ENCODE measurements around the gene TGM1.

The TGM1 gene

GRCh38 chr14:24291446-24292117, 28.6 kb upstream of the TGM1 start:
- DNase-seq, result no peak

GRCh38 chr14:24290746-24291145, 27.8 kb upstream of the TGM1 start:
- DNase-seq, result no peak

DNA sequence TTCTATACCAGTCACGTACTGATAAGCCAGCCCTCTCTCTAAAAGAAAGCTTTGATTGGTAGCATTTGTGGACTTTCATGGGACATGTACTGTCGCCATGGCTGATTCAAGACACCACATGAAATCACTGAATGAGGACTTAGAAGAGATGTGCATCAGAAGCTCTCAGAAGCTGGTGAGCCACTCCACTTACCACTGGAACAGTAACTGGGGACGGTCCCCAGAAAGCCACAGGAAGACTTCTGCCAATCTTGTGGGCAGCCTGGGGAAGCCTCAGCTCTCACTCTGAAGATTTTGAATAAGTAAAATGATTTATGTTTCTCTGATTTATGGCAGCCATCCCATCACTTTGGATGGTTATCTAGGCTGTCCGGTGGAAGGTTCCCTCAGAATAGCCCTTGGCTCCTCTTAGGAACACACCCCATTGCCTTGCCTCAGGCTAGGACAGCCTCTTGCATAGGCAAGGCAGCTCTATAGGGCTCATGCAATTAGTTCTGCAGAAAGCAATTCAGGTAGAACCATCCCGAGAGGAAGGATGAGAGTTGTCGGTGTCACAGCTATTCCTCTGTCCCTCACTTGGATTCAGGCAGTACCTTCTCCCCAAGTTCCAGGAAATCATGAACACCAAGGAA, 26.8 kb upstream of the TGM1 start:
- peak; percentile 28 to 30 for DNase-seq

- DNase-seq, result no peak
Measured at GRCh38 chr14:24286996-24287395, 24.0 kb upstream of the TGM1 start.

DNA sequence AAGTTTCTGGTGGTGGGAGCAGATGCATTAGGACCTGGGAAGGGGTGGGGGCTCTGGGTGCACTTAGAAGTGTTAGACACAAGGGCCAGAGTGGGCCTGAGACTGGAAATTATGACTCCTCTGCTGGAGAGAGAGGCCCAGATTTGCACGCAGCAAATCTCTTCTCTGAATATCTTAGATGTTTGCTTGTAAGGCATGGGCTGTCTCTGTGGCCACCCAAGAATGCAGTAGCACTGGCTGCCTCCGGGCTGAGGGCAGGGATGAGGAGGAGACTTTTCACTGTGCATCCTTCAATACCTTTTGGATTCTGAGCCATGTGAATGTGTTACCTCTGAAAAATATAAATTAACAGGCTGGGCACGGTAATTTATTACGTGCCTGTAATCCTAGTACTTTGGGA, 22.4 kb upstream of the TGM1 start:
- DNase-seq, result no peak

DNA sequence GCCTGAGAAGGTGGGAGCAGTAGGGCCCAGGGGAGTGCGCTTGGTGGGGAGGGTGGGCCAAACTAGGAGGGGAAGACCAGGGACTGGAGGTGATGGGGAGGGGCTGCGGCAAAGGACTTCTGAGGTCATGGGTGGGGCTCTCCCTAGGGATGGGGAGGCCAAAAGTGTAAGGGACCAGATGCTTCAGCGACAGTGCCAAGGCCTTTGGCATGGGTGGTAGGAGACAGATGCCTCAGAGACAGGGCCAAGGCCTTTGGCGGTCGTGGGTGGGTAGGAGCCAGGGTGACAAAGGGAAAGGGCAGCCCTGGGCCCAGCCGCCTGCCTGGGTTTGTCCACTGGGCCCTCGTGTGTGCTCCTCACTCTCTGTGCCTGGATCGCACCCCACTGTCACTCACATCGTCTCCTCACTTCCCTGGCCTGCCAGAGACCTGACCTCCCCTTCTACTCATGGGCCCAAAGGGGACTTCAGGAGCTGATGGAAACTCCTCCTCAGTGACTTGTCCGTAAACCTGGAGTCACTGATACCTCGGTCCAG, 21.6 kb upstream of the TGM1 start:
- no peak for DNase-seq

GRCh38 chr14:24283796-24284460, 21.0 kb upstream of the TGM1 start:
- DNase-seq, result no peak

- no peak for DNase-seq
Measured at GRCh38 chr14:24282736-24283135, 19.8 kb upstream of the TGM1 start.

- no peak for DNase-seq
Measured at GRCh38 chr14:24281636-24282035, 18.7 kb upstream of the TGM1 start.

DNA sequence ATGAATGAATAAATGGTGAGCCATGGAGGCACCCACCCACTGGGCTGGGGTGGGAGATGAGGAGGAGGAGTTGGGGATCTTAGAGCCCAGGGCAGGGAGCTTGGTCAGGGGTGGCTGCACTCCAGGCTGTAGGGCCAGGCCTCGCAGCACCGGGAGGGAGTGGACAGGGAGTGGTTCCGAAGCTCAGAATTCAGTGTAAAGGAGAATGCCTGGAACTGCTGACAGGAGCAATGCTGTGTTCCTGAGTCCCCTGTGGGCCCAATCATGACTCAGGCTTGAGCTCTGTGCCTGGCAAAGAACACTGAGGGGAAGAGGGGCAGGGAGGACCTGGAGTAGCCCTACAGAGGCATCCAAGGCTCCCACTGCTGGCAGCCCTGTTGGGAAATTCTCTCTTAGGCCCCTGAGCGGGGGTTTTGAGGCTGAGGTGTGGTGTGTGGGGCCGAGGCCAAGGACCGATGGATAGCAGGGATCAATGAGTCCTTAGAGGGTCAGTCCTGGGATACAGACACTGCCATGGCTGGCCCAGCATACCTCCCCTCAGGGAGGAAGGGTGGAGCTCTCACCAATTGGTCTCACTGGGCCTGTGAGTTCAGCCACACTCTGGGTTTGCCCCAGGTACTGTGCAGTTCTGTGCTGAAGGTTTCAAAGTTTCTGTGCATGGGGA, 18.0 kb upstream of the TGM1 start:
- no peak for DNase-seq

DNA sequence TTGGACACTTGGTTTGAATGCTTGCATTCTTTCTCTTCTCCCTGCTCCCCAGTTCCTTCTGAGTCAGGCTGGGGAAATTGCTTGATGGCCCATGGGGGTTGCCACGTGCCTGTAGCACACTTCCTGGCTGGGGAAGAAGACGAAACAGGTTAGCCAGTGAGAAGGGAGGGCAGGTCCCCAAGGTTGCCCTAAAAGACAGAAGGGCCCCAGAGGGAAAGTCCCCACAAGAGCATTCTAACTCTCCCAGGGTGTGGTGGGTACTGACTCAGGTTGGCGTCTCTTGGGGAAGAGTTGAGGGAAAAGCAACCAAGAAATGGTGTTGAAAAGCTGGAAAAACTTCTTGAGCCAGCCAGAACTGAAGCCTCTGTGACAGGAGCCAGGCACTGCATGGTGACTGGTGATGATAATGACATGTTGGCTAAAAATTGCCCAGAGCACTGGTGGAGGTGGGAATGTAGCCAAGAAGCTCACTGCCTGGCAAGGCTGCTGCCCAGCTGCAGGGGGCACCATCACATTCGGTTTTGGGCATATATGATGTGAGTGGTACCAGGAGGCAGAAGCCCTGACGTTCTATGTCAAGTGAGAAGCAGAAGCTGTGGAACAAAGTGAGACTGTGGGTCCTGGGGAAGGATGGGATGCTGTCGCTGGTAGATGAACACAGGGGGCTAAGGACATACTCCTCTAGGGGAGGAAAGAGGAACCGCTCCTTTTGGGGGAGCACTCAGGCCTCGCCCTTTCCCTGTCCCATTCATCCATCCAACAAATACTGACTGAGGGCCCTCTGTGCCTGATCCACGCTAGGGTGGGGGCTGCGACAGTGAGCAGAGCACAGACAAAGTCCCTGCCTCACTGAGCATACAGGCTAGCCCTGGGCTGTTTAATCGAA, 16.6 kb upstream of the TGM1 start:
- DNase-seq, result peak; percentile 41 to 66

GRCh38 chr14:24278424-24278823, 15.4 kb upstream of the TGM1 start:
- DNase-seq, result no peak

DNA sequence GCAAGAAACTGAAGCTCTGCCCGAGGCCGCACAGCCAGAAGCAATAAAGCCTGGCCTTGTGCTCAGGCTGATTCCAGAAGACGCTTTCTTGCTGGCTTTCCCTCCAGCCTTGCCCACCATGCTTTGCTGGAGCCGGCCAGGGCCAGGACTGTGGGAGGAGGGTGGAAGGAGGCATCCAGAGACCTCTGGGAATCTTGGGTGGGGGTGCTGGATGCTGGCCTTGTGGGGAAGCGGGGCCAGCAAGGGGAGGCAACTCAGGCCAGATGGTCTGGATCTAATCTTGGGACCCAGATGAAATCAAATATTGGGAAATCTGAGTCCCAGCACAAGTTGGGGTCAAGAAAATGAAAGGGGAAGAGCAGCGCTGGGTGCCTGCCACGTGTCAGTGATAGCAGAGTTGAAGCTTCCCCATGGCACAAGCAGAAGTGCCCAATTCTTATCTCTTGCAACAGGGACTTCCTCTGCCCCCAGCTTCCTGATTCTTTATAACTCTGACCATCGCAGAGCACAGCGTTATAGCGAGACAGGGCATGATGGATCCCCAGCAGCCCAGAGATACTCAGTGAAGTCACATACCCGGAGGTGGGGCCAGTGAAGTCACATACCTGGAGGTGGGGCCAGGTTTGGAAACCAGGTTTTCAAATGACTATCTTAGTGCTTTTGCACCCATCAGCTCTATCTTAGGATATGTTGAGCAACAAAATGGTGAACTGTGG, 14.8 kb upstream of the TGM1 start:
- DNase-seq, result peak in 1 of 2 experiments; percentile 20

GRCh38 chr14:24277071-24277470, 14.1 kb upstream of the TGM1 start:
- no peak for DNase-seq

GRCh38 chr14:24274101-24274543, 11.1 kb upstream of the TGM1 start:
- DNase-seq, result peak; percentile 29 to 72

GRCh38 chr14:24273422-24273998, 10.5 kb upstream of the TGM1 start:
- DNase-seq, result no peak

DNA sequence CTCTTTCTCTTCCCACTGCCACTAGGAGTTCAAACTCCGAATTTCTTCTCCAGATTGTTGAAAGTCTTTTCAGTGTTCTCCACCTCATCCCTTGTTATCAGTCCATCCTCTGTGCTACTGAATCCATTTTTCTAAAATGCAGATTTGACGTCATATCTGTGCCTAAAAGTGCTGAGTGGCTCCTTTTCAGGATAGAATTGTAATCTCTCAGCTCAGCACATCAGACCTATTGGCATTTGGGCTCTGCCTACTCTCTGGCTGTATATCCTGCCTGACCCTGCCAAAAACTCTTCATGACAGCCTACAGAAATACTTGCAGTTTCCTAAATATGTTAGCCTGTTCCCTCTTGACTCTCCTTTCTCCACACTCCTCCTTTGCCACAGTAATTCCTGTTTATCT, 9.5 kb upstream of the TGM1 start:
- DNase-seq, result no peak

DNA sequence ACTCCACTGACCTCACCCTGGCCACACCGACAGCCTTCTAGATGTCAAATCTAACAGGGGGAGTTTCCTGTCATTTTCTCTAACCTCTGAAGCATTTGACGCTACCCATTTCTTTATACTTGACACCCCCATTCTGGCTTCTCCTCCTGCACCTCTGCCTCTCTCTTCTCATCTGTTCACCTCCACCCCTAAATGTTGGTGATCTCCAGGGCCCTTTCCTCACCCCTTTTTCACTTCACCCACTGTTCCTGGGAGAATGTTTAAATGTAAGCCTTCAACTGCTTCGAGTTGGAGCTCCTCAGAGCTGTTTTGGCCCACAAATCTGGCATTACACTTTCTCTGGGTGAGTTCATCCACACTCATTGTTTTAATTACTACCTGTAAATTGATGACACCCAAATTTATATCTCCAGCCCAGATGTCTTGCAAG, 8.9 kb upstream of the TGM1 start:
- no peak for DNase-seq

DNA sequence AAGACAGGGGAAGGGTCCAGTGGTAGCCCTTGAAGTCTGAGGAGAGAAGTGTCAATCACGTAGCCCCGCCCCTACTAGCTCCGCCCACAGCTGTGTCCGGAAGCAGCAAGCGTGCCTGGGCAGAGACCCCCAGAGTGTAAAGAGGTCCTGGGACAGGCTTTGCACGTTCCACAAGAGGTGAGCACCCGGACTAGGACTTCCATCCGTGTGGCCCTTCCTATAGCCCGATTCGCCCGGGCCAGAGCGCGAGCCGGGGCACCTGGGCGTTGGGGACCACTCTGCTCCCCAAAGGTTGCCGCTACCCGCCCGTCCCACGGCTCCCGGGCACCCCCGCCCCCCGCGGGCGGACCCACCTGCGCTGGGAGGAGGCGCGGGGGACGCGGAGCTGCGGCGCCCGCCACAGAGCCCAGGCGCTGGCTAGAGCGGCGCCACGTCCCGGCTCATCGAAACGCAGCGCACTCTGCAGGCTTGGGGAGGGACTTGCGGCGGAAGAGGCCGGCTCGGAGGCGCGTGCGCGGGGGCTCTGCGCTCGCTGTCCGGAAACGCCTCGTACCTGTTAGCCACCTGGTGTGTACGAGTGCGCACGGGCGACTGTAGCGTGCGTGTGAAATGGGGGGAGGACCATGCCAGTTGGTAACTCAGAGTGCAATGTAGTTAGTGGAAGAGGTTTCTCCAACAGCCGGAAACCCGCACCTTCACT, 8.3 kb upstream of the TGM1 start, which contains the start of gene RABGGTA:
Gene RABGGTA (minus strand): TSS at position 464 of the 700 bp plus-strand sequence. CDS start 482 bp downstream, outside the sequence.
- DNase-seq, result peak; percentile 84 to 92

GRCh38 chr14:24270537-24271133, 7.7 kb upstream of the TGM1 start:
- no peak for DNase-seq

Measured in stimulated activated CD4-positive, alpha-beta T cell treated with anti-CD3 and anti-CD28 coated beads, Interleukin-4, amount 100 ng/mL, for 4 hours (primary cell).